Measurements from ENCODE around the gene HEATR5A. TPM values are rescaled to one million over a fixed set of nuclear protein-coding genes. Genes with fewer than 3 reads are reported as not detected.
A peak's percentile ranks its signal among the peaks of the same experiment; 100 is the strongest.

The HEATR5A gene
- total and polyA plus RNA-seq, 2 of the 13 experiments (the other 11 are each of a cell fraction or from before 2014, with no cell fraction given), result 36.4 to 105 TPM

DNA sequence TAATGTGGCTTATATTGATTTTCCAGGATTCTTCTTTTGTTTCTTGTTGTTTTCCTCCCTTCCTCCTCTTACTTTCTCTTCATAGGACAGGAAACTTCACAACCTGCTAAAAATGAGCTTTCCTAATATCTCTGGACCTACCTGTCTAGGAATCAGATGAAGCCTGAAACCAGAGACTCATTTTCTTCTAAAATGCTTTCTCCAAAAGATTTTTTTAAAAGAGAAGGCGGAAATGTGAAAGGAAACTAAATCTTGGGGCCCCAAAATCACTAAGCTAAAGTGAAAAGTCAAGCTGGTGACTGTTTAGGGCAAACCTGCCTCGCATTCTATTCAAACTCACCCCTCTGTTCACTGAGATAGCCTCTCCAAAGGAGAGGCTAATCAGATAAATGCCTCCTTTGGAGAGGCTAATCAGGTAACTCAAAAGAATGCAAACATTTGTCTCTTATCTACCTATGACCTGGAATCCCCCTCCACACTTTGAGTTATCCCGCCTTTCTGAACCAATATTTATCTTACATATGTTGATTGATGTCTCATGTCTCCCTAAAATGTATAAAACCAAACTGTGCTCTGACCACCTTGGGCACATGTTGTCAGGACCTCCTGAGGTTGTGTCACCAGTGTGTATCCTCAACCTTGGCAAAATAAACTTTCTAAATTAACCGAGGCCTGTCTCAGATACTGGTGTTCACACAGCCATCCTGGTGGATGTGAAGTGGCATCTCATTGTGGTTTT is 140.0 kb downstream of the HEATR5A start (continued):
- TF ChIP-seq E2F2 (CRISPR knock-in tag; IDR thresholded peaks at IDR 0.05; ENCODE audit: borderline replicate concordance) (no peak), ARID5B (CRISPR knock-in tag; IDR thresholded peaks at IDR 0.05) (peak; percentile 81), ZGPAT (CRISPR knock-in tag; IDR thresholded peaks at IDR 0.05) (peak; percentile 81), NR2F2 (IDR thresholded peaks at IDR 0.05; ENCODE audit: borderline replicate concordance, low read depth) (peak; percentile 84; the same call in 1 of the 2 replicates), THAP9 (CRISPR knock-in tag; IDR thresholded peaks at IDR 0.05; ENCODE audit: borderline replicate concordance) (no peak), PTBP1 (IDR thresholded peaks at IDR 0.05; ENCODE audit: low read depth, low read length, poor library complexity, severe bottlenecking) (no peak), THRA (CRISPR knock-in tag; IDR thresholded peaks at IDR 0.05; ENCODE audit: borderline replicate concordance) (peak; percentile 97), ZNF782 (CRISPR knock-in tag; IDR thresholded peaks at IDR 0.05; ENCODE audit: borderline replicate concordance) (no peak), ZBTB7B (CRISPR knock-in tag; IDR thresholded peaks at IDR 0.05) (peak; percentile 94; the same call in 1 of the 2 replicates), ZNF292 (CRISPR knock-in tag; IDR thresholded peaks at IDR 0.05; ENCODE audit: borderline replicate concordance, low read depth) (no peak)
- TF ChIP-seq, protein P1, sequence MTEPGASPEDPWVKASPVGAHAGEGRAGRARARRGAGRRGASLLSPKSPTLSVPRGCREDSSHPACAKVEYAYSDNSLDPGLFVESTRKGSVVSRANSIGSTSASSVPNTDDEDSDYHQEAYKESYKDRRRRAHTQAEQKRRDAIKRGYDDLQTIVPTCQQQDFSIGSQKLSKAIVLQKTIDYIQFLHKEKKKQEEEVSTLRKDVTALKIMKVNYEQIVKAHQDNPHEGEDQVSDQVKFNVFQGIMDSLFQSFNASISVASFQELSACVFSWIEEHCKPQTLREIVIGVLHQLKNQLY (CRISPR knock-in tag; IDR thresholded peaks at IDR 0.05), result peak; percentile 69; the same call in 1 of the 2 replicates
- TF ChIP-seq, protein P2, sequence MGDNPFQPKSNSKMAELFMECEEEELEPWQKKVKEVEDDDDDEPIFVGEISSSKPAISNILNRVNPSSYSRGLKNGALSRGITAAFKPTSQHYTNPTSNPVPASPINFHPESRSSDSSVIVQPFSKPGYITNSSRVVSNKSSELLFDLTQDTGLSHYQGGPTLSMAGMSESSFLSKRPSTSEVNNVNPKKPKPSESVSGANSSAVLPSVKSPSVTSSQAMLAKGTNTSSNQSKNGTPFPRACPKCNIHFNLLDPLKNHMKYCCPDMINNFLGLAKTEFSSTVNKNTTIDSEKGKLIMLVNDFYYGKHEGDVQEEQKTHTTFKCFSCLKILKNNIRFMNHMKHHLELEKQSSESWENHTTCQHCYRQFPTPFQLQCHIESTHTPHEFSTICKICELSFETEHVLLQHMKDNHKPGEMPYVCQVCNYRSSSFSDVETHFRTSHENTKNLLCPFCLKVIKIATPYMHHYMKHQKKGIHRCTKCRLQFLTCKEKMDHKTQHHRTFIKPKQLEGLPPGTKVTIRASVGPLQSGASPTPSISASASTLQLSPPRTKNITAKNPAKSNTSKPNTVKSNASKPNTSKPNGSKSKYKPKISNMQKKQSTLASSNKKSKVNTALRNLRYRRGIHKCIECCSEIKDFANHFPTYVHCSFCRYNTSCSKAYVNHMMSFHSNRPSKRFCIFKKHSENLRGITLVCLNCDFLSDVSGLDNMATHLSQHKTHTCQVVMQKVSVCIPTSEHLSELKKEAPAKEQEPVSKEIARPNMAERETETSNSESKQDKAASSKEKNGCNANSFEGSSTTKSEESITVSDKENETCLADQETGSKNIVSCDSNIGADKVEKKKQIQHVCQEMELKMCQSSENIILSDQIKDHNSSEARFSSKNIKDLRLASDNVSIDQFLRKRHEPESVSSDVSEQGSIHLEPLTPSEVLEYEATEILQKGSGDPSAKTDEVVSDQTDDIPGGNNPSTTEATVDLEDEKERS (CRISPR knock-in tag; IDR thresholded peaks at IDR 0.05), result no peak
